Upper lobe of left lung (tissue), 6 donors: ENCODE results near the gene TENT5C. TPM values are rescaled to one million over a fixed set of nuclear protein-coding genes. Genes with fewer than 3 reads are reported as not detected.

ENCODE experiments used
- ATAC-seq, 2 donors: fragments of 200-7000 bp; cut with Tn5 transposase; one replicate each; pipeline ENCODE4 v1.9.1; 2022; ENCODE audit warnings: mild to moderate bottlenecking in 2 of 2, moderate library complexity in 2 of 2; ENCODE audit not compliant: low FRiP score in 2 of 2
- DNase-seq, 2 donors: peaks; one replicate each; pipeline ENCODE4 v3.0.0-alpha.2; 2019 to 2020
- H3K27ac ChIP-seq, 4 donors: fragments of 200-600 bp; sonication (generic); one replicate each; pipeline ENCODE4 v1.5.1; 2016 to 2019
- H3K27me3 ChIP-seq, 4 donors: fragments of 200-600 bp; sonication (generic); one replicate each; pipeline ENCODE4 v1.5.1; 2017 to 2019
- H3K36me3 ChIP-seq, 4 donors: fragments of 200-600 bp; sonication (generic); one replicate each; pipeline ENCODE4 v1.5.1; 2016 to 2019
- H3K4me1 ChIP-seq, 4 donors: fragments of 200-600 bp; sonication (generic); one replicate each; pipeline ENCODE4 v1.5.1; 2018 to 2019
- H3K4me3 ChIP-seq, 4 donors: fragments of 200-600 bp; sonication (generic); one replicate each; pipeline ENCODE4 v1.5.1; 2017 to 2019; ENCODE audit warnings: mild to moderate bottlenecking in 2 of 4, moderate library complexity in 1 of 4
- H3K9me3 ChIP-seq, 4 donors: fragments of 200-600 bp; sonication (generic); one replicate each; pipeline ENCODE4 v1.5.1; 2018 to 2019
- CTCF ChIP-seq, 6 experiments: fragments of 450-650 bp in 4 of 6; fragments of 200-600 bp in 2 of 6; sonication (generic) in 2 of 6; IDR thresholded peaks; one replicate each; pipeline ENCODE4 v1.5.1; 2016 to 2019; ENCODE audit warnings: antibody characterized with exemption in 6 of 6
- EP300 ChIP-seq, 4 donors: sonication (generic); formaldehyde crosslinking; IDR thresholded peaks; one replicate each; pipeline ENCODE4 v1.5.1; 2017; ENCODE audit warnings: antibody characterized with exemption in 4 of 4, control low read depth in 2 of 4
- POLR2A ChIP-seq, 4 donors: fragments of 450-650 bp; IDR thresholded peaks; one replicate each; pipeline ENCODE4 v1.5.1; 2016 to 2017; ENCODE audit warnings: antibody characterized with exemption in 4 of 4, mild to moderate bottlenecking in 2 of 4
- POLR2AphosphoS5 ChIP-seq, 2 donors: sonication (generic); formaldehyde crosslinking; IDR thresholded peaks; one replicate each; pipeline ENCODE4 v1.5.1; 2017; ENCODE audit warnings: antibody characterized with exemption in 2 of 2
- WGBS, 2 donors: methylation state at CpG; one replicate each; pipeline ENCODE4 v1.1.5; 2017 to 2018; 5-methylcytosine and 5-hydroxymethylcytosine counted together
- total RNA-seq, 6 donors: library from RNA; depleted of rRNA in 4 of 6; stranded (reverse); fragments of >200 nt in 4 of 6; gene quantifications; one replicate each; pipeline versions ENCODE4 v1.1.0 to v1.2.1, GENCODE V29; 2016 to 2021
- donor health status: DM: no; HTN: no; CAD: no; lungs with moderate emphysema.
- donor health status: DM: no; HTN: yes; CAD: no; lungs with severe emphysema.

The TENT5C gene
- total RNA-seq, 6 donors from 2014 or later, result 8.1 to 37.8 (median 18.4) TPM

- no peak for TF ChIP-seq POLR2A (IDR thresholded peaks at IDR 0.05)
- no peak for TF ChIP-seq POLR2AphosphoS5 (IDR thresholded peaks at IDR 0.05)
- no peak for TF ChIP-seq CTCF (IDR thresholded peaks at IDR 0.05)
- no peak for TF ChIP-seq EP300 (IDR thresholded peaks at IDR 0.05)
- H3K4me3 ChIP-seq, result no peak overlapping the region
- ATAC-seq, result no peak
- WGBS, 2 donors, result 57 to 67% methylated on average over 7 to 8 of the region's 8 CpGs
- no peaks in the 10 kb centered on the region for H3K36me3 ChIP-seq
- H3K27me3 ChIP-seq, result no peaks in the 10 kb centered on the region
- peaks cover 0 to 33% (median 18%) of the 10 kb centered on the region in 4 donors for H3K4me1 ChIP-seq
- no peaks in the 10 kb centered on the region for H3K9me3 ChIP-seq
- H3K27ac ChIP-seq, result peak overlapping the region in 2 of 4 donors; percentile 1 to 70
- DNase-seq, result no peak
Observed at GRCh38 chr1:117564227-117565075, 41.4 kb upstream of the TENT5C start.

- no peaks in the 10 kb centered on the region for H3K9me3 ChIP-seq
- 90% methylated on average over 4 of the region's 4 CpGs for WGBS, 2 donors
- H3K36me3 ChIP-seq, result no peaks in the 10 kb centered on the region
- no peak overlapping the region for H3K27ac ChIP-seq
- DNase-seq (no peak), ATAC-seq (no peak)
- TF ChIP-seq CTCF (IDR thresholded peaks at IDR 0.05), result no peak
- TF ChIP-seq EP300 (IDR thresholded peaks at IDR 0.05), result no peak
- no peak for TF ChIP-seq POLR2A (IDR thresholded peaks at IDR 0.05)
- no peak for TF ChIP-seq POLR2AphosphoS5 (IDR thresholded peaks at IDR 0.05)
- H3K27me3 ChIP-seq, result no peaks in the 10 kb centered on the region
- H3K4me3 ChIP-seq, result no peak overlapping the region
- H3K4me1 ChIP-seq, result peaks cover 0 to 36% (median 18%) of the 10 kb centered on the region in 4 donors
Observed at GRCh38 chr1:117565076-117565556, 40.7 kb upstream of the TENT5C start.

DNA sequence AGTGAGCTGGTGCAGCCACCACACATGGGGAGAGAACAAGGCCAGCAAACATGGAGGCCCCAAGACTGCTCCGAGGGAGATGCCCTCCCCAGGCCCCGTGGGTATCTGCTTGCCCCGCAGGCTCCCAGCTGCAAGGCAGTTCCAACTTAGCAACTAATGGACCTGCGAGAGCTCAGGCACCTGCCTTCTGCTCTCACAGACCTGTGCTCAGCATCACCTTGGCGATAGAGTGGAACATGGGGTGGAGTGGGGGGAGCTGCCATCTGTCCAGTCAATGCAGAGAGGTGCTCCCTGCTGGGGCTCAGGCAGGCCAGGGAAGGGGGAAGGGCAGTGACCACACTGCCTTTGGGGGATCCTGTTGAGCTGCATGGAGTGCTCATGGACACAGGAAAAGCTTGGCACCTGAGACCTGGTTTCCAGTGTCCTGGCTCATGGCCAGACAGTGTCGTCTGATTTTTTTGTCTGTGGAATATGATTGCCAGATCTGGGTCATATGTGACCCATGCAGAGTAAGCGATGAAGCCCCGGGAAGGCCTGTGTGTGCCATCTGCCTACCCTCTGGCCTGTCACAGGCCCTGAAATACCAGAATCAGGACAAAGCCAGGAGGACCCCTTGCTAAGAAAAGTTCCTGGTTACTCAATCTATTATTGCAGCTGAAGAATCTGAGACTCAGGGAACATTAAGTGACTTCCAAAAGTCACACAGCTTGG, 39.9 kb upstream of the TENT5C start:
- no peak for ATAC-seq
- no peaks in the 10 kb centered on the region for H3K36me3 ChIP-seq
- no peak overlapping the region for H3K27ac ChIP-seq
- TF ChIP-seq POLR2A (IDR thresholded peaks at IDR 0.05), result no peak
- no peak for TF ChIP-seq POLR2AphosphoS5 (IDR thresholded peaks at IDR 0.05)
- no peak for TF ChIP-seq EP300 (IDR thresholded peaks at IDR 0.05)
- TF ChIP-seq CTCF (IDR thresholded peaks at IDR 0.05), result no peak
- no peaks in the 10 kb centered on the region for H3K27me3 ChIP-seq
- H3K4me3 ChIP-seq, result no peak overlapping the region
- DNase-seq, result peak in 1 of 2 donors; percentile 42
- 67 to 83% methylated on average over 3 to 8 of the region's 8 CpGs for WGBS, 2 donors
- H3K4me1 ChIP-seq, result peaks cover 0 to 40% (median 19%) of the 10 kb centered on the region in 4 donors
- no peaks in the 10 kb centered on the region for H3K9me3 ChIP-seq

DNA sequence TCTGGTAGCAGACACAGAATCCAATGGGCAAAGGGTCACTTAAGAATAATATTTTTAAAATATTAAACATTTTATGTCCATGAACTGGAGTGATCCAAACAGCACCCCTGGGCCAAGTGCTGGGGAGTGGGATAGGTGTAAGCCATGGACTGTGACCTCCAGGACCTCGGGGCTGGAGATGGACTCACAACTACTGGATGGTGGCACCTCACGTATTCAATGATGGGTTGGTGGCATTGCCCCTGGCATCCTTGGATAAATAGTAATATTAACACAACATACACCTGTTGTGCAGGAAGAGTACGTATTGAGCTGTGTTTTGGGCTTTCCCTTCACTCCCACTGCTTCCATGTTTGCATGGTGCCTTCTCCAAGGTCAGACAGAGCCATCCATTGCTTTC, 39.3 kb upstream of the TENT5C start:
- no peak for ATAC-seq
- no peak for DNase-seq
- H3K9me3 ChIP-seq, result no peaks in the 10 kb centered on the region
- H3K36me3 ChIP-seq, result no peaks in the 10 kb centered on the region
- peaks cover 0 to 43% (median 19%) of the 10 kb centered on the region in 4 donors for H3K4me1 ChIP-seq
- no peaks in the 10 kb centered on the region for H3K27me3 ChIP-seq
- WGBS, 2 donors, result 82 to 86% methylated on average over 3 of the region's 3 CpGs
- TF ChIP-seq POLR2A (IDR thresholded peaks at IDR 0.05) (no peak), EP300 (IDR thresholded peaks at IDR 0.05) (no peak), POLR2AphosphoS5 (IDR thresholded peaks at IDR 0.05) (no peak), CTCF (IDR thresholded peaks at IDR 0.05) (no peak)
- no peak overlapping the region for H3K4me3 ChIP-seq
- no peak overlapping the region for H3K27ac ChIP-seq
